Smooth muscle cell of the coronary artery (primary cell): ENCODE data around the gene CDC34. TPM values are rescaled to one million over a fixed set of nuclear protein-coding genes. Genes with fewer than 3 reads are reported as not detected.

Source experiments
- total RNA-seq: library from RNA; depleted of rRNA; stranded (reverse); fragments of >200 nt; gene quantifications from 2 replicates; pipeline ENCODE4 v1.2.3, GENCODE V29; 2014; ENCODE audit warnings: low replicate concordance

CDC34 gene, protein sequence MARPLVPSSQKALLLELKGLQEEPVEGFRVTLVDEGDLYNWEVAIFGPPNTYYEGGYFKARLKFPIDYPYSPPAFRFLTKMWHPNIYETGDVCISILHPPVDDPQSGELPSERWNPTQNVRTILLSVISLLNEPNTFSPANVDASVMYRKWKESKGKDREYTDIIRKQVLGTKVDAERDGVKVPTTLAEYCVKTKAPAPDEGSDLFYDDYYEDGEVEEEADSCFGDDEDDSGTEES
- total RNA-seq, result 81.4 and 83.4 TPM in 2 replicates

GRCh38 chr19:531753-532560 lies at the start of gene CDC34:
TSS of gene CDC34 (plus strand) at chr19:531760. CDS start at chr19:531932, 172 bp downstream.

DNA sequence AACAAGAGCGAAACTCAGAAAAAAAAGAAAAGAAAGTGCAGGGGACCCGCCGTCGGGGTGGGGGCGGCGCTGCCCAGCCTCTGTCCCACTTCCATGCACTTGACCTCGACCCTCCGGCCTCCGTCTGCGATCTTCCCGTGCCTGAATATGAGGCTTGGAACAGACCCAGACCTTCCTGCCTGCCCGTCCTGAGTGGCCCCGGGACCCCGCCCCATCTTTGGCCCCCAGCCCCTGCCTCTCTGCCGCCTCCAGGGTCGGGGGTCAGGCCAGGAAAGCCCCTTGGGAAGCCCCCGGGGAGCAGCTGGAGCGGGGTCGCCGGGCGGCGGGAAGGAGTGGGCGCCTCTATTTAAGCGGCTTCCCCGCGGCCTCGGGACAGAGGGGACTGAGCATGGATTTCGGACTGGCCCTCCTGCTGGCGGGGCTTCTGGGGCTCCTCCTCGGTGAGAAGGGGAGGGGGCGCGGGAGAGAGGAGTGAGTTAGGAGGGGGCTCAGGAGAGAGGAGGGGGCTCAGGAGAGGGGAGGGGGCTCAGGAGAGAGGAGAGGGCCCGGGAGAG lies 35.4 kb upstream of the CDC34 start, which contains the start of gene MADCAM1:
Gene MADCAM1 (plus strand): TSS at position 375 of the 554 bp plus-strand sequence. CDS start 14 bp downstream, at position 389.

DNA sequence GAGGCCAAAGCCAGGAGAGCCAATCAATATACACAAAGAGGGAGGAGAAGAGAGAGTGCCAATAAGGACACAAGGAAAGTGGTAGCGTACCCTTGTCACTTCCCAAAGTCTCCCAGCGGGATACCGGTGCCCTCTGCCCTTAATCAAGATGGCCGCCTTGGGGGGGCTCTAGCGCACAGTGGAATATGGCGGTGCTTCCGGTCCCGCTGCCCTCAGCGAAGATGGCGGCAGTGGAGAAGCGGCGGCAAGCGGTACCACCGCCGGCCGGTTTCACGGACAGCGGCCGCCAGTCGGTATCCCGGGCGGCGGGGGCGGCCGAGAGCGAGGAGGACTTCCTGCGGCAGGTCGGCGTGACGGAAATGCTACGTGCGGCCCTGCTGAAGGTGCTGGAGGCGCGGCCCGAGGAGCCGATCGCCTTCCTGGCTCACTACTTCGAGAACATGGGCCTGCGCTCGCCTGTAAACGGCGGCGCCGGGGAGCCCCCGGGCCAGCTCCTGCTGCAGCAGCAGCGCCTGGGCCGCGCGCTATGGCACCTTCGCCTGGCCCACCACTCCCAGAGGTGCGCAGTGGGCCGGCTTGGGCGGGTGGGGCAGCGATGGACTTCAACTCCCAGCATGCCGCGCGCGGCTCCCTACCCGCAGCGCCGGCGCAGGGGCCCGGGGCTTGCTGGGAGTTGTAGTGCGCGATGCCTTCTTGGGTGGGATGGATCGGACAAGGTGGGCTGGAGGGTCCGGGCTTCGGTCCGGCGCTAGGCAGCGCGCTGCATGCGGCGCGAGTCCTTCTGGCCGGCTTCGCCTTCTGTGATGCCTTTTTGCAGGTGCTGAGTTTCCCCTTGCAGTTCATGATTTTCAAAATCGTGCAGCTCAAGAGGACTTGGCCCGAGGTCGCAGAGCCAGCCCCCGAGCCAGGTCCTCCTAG lies 24.0 kb upstream of the CDC34 start, which contains the start of gene TPGS1:
Gene TPGS1 (plus strand): TSS at position 212 of the 918 bp plus-strand sequence. CDS start 10 bp downstream, at position 222.

DNA sequence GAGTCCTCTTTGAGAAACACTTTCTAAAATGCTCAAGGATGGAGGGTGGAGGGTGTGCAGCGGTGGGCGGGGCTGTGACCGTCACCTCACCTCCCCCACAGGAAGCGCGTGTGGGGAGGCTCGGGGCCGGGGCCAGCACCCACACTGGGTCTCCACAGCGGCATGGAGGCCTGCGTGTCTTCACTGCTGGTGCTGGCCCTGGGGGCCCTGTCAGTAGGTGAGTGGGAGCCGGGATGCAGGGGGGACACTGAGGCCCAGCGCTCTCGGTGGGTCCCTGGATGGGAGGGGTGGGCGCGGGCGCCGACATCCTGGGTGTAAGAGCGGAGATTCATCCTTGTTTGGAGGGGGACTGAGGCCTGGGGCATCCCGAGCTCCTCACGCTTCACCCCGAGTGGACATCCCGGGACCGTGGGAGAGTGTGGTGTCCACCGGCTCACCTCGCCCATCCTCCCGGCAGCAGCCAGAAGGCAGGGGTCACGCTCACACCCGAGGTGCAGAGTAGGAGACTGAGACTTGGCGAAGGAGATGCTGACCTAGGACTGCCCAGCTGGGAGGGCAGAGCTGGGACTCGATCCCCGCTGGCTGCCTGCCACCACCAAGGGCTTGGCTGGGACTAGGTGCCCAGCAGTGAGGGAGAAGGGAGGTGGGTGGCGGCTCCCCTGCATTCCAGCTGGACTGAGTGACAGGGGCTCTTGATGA lies 12.5 kb downstream of the CDC34 start, which contains the start of gene GZMM:
Gene GZMM (plus strand): TSS at position 144 of the 699 bp plus-strand sequence. CDS start 19 bp downstream, at position 163.

DNA sequence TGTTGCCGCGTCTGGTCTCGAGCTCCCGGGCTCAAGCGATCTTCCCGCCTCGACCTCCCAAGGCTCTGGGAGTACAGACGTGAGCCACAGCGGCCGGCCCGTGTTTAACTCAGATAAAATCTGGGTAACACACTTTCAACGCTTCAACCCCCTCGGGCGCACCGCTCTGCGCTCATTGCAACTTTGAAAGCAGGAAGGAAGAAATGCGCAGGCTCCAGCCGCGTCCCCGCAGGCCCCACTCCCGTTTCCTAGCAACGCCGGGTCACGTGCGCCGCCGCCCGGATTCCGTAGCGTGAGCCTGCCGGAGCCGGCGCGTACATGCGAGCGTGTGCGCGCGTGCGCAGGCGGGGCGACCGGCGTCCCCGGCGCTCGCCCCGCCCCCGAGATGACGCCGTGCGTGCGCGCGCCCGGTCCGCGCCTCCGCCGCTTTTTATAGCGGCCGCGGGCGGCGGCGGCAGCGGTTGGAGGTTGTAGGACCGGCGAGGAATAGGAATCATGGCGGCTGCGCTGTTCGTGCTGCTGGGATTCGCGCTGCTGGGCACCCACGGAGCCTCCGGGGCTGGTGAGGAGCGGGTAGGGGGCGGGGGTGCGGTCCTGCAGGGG lies 40.7 kb downstream of the CDC34 start, which contains the start of gene BSG:
Gene BSG (plus strand): TSS at position 457 of the 603 bp plus-strand sequence. CDS start 39 bp downstream, at position 496.

DNA sequence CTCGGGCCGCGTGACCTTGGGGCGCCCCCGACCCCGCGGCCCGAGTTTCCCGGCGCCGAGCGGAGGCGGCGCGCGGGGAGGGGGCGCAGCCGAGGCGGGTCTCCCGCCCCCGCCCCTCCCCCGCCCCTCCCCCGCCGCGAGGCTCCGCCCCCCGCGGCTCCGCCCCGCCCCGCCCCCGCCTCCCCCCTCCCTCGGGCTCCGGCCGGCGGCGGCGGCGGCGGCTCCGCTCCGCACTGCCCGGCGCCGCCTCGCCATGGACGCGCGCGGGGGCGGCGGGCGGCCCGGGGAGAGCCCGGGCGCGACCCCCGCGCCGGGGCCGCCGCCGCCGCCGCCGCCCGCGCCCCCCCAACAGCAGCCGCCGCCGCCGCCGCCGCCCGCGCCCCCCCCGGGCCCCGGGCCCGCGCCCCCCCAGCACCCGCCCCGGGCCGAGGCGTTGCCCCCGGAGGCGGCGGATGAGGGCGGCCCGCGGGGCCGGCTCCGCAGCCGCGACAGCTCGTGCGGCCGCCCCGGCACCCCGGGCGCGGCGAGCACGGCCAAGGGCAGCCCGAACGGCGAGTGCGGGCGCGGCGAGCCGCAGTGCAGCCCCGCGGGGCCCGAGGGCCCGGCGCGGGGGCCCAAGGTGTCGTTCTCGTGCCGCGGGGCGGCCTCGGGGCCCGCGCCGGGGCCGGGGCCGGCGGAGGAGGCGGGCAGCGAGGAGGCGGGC lies 58.3 kb downstream of the CDC34 start, which contains the start of gene HCN2:
Gene HCN2 (plus strand): TSS at position 189 of the 703 bp plus-strand sequence. CDS start 65 bp downstream, at position 254.

Other genes with a start within 250 kb of the CDC34 start
- 1.9 and 11.2 TPM in 2 replicates for gene PLPP2, start 240.4 kb upstream of the CDC34 start, total RNA-seq
- gene MIER2, start 187.0 kb upstream of the CDC34 start, total RNA-seq, result 13.1 and 23.5 TPM in 2 replicates
- under 0.01 TPM in 1 of 2 replicates, not detected in the other for gene C2CD4C, start 122.6 kb upstream of the CDC34 start, total RNA-seq
- gene SHC2, start 70.7 kb upstream of the CDC34 start, total RNA-seq, result 0.08 and 4.1 TPM in 2 replicates
- gene MADCAM1, start 35.3 kb upstream of the CDC34 start, total RNA-seq, result not detected in 2 replicates
- 13.9 and 23.9 TPM in 2 replicates for gene TPGS1, start 24.3 kb upstream of the CDC34 start, total RNA-seq
- 0.08 TPM in 1 of 2 replicates, not detected in the other for gene GZMM, start 12.3 kb downstream of the CDC34 start, total RNA-seq
- gene BSG, start 40.8 kb downstream of the CDC34 start, total RNA-seq, result 284 and 347 TPM in 2 replicates
- 0.30 and 1.2 TPM in 2 replicates for gene HCN2, start 58.1 kb downstream of the CDC34 start, total RNA-seq
- 16.6 and 19.8 TPM in 2 replicates for gene POLRMT, start 101.8 kb downstream of the CDC34 start, total RNA-seq
- gene FGF22, start 108.1 kb downstream of the CDC34 start, total RNA-seq, result not detected in 2 replicates
- gene RNF126, start 131.5 kb downstream of the CDC34 start, total RNA-seq, result 6.2 and 24.2 TPM in 2 replicates
- 22.8 and 81.7 TPM in 2 replicates for gene FSTL3, start 144.6 kb downstream of the CDC34 start, total RNA-seq
- not detected in 2 replicates for gene PRSS57, start 163.7 kb downstream of the CDC34 start, total RNA-seq
- gene PALM, start 177.2 kb downstream of the CDC34 start, total RNA-seq, result 6.0 and 26.7 TPM in 2 replicates
- gene MISP, start 219.4 kb downstream of the CDC34 start, total RNA-seq, result under 0.01 TPM in 1 of 2 replicates, not detected in the other